GOT3 (cell line): ENCODE measurements around the gene GMDS.

Experiments
- DNase-seq: peaks from one replicate; lab custom pipeline; 2025; ENCODE audit warnings: mixed read lengths; lab: John Stamatoyannopoulos, UW

GMDS gene

GRCh38 chr6:1644516-1645060, 600.8 kb downstream of the GMDS start:
- no peak for DNase-seq

GRCh38 chr6:1643830-1644445, 601.5 kb downstream of the GMDS start:
- no peak for DNase-seq

DNA sequence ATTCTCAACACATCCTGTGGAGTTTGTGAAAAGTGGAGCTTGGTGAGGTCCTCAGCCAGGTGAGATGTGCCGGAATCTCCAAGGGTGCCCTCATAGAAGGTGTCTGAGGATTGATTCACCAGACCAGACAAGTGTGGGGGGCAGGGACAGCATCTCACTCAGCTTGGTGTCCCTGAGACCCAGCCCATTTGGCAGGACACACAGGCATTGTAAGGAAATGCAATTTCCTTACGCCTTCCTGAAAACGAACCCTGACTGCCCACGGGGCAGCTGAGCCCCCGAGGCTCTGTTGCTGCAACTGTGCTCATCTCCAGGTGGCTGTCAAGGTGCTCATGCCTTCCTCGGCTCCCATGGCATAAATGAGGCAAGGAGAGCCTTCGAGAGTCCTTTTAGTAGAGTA, 602.3 kb downstream of the GMDS start:
- no peak for DNase-seq

- no peak for DNase-seq
Measured at GRCh38 chr6:1641343-1641885, 604.0 kb downstream of the GMDS start.

GRCh38 chr6:1640476-1640875, 604.9 kb downstream of the GMDS start:
- DNase-seq, result no peak

- DNase-seq, result no peak
Measured at GRCh38 chr6:1639430-1639829, 606.0 kb downstream of the GMDS start.

DNA sequence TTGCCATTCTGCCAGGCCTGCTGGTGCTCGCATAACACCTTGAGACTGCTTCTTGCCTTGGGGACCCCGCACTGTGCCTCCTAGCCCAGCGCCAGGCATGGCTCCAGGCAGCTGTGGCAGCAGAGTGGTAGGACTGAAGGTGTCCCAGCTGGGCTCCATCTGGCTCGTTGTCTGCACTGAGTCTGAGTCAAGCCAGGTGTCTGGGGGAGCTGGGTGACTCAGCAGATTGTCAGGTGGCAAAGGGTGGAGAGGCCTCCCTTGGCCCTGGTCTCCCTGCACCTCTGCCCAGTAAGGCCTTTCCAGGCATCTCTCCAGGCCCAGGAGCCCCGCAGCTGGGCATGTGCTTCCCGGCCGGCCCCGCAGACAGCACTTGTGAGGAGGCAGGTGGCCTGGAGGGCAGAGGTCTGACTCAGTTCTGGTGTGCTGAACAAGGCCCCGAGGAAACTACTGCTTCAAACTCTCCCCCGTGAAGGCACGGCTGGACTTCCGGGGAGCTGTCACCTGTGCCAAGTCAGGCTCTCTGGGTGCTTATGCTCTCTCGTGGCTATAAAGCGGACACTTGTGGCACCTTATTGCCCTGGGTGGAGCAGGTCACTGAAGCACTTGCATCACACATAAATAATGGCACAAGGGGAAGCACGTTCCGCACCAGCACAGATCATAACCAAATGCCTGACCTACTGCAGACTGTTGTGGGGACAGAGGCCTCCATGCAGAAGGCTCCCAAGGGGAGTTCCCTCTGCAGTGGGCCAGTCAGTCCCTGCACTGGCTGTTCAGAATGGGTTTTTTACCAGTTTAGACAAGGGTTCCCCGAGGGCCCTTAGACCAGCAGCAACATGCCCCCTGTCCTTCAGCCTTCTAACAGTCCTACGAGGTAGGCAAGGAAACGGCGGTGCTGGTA, 608.2 kb downstream of the GMDS start:
- no peak for DNase-seq

- DNase-seq, result no peak
Measured at GRCh38 chr6:1636272-1636825, 609.1 kb downstream of the GMDS start.

DNA sequence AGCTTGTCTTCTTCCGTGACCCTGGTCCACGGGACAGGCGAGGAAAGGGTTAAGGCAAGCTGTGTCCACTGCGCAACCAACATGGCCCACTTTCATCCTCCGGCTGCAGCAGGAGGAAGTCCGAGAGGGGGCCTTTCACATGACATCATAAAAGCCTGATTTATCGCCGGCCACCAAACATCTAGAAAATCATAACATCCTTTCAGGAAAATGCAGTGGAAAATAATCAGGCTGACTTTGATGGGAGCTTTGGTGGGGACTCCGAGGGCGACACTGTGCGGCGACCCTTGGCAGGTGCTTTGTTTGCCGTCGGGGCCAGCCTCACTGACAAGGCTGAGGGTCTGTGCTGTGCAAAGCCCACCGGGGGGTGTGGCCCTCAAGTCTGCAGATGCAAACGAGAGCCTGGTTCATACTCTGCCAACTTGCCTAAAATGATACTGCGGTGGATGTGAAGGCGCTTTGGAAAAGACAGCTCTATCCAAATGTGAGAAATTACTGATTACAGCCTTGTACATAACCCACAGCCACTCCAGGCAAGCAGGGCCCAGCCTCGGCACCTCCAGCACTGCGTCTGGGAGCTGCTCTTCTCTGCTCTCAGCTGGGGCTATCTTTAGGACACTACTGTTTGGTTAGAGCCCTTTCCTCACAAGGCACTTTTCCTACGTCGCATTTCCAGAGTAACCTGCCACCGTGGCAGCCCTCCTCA, 609.9 kb downstream of the GMDS start:
- DNase-seq, result no peak

GRCh38 chr6:1634081-1634480, 611.3 kb downstream of the GMDS start:
- DNase-seq, result no peak

GRCh38 chr6:1633366-1634021, 611.9 kb downstream of the GMDS start:
- DNase-seq, result no peak

DNA sequence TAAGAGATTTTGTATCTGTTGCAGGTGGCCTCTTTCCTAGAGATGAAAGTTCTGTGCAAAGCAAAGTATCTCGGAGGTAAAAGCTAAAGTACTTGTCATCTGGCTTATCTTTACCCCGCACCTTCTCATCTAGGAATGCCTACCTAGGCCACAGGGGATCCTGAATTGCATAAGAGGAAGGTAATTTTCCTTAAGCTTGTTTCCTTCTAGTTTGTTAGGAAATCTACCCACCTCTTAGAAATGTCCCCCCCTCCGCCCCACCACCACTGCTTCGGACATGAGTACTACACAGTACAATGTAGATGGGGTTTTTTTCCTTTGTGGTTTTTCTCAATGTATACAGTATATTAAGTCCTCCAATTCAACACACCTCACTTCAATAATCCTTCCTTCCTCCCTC, 614.2 kb downstream of the GMDS start:
- DNase-seq, result no peak

- no peak for DNase-seq
Measured at GRCh38 chr6:1630771-1631217, 614.6 kb downstream of the GMDS start.

DNA sequence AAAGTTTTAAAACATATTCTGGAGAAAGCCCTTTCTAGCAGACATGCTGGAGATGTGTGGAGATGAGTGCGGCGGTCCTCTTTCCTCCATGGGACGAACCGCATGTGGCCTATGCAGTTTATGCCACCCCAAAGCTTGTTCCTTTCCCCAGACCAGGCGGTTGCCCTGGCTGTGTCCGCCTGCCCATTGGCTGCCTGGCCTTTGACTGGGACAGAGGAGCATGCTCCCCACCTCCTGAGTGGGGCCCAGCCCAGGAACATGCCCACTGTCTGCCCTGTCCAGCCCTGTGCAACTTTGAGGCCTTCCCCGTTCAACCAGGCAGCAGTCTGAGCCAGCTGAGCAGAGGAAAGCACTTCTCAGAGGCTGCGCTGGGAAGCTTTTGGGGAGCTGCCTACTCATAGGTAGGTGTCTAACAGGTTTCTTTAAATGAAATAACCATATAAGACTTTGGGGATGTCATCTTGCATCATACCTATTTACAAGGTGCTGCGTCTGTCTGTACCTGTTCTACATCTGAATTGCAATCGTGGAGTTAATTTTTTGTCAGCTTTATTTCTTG, 615.1 kb downstream of the GMDS start:
- DNase-seq, result no peak

GRCh38 chr6:1629316-1629715, 616.1 kb downstream of the GMDS start:
- DNase-seq, result no peak

- no peak for DNase-seq
Measured at GRCh38 chr6:1627827-1628560, 617.4 kb downstream of the GMDS start.

GRCh38 chr6:1626481-1626880, 618.9 kb downstream of the GMDS start:
- no peak for DNase-seq

- DNase-seq, result no peak
Measured at GRCh38 chr6:1625794-1626435, 619.5 kb downstream of the GMDS start.

DNA sequence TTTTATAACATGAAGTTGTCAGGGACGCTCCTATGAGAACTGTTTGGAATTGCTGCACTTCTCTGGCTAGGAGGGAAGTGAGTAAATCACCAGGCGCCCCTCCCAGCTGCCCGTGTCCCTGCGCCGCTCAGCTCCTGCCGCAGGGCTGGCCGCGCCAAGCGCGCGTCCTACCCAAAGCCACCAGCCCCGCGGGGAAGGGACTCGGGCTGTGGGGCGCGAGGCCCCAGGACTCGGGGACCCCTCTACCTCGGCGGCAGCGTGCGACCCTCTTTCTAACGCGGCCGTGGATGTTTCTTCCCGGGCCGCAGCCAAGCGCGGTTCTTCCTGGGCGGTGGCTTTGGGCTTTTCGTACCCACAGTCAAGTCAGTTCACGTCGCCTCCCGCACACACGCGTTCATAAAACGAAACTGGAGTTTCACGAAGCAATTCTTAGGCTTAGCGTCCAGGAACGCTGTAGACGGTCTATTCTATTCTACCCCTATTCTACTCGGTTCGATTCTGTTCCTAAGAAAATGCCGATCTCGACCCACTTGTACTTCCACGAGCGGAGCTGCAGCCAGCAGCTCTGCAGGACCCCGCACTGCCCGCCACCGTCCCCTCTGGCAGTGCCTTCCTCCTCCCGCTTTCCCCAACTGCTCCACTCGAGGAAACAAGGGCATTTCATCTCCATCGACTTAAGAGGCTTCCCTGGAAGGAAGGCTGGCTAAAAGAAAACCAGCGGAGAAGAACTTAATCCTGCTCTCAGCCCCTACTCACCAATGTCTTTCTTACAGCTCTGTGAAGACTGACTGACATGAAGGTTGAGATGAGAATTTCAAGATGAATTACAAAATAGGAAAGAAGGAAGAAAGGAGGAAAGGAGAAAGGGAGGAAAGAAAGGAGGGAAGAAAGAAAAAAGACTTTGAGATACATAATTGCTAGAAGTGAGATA, 620.3 kb downstream of the GMDS start:
- DNase-seq, result no peak
